22Rv1 (cell line): Measurements from ENCODE around the gene TACC2.

Experiments
- ZFX ChIP-seq: fragments of 450-650 bp; IDR thresholded peaks from 2 replicates; pipeline ENCODE4 v1.6.1; 2017; ENCODE audit warnings: antibody characterized with exemption, borderline replicate concordance
- TF ChIP-seq, protein P1 (sequence below): fragments of 450-650 bp; IDR thresholded peaks from 2 replicates; pipeline ENCODE4 v1.5.1; 2017; ENCODE audit warnings: mild to moderate bottlenecking

DNA sequence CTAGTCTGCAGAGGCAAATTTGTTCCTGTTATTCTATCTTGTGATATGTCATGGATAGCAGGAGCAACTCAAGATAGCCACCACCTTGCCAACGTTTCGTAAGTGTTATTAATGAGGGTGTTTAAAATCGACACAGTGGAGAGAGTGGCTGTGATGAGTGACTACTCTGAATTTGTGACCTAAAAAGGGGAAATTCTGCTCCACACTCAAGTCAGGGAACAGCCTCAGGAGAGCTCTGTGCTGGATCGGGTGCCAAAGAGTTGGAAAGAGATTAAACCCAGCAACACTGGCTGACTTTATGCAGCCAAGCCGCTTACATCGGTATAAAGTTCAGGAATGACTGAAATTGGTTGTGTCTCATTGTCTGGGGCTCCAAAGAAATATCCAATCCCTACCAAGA lies 9.5 kb downstream of the TACC2 start:
- TF ChIP-seq, protein P1, sequence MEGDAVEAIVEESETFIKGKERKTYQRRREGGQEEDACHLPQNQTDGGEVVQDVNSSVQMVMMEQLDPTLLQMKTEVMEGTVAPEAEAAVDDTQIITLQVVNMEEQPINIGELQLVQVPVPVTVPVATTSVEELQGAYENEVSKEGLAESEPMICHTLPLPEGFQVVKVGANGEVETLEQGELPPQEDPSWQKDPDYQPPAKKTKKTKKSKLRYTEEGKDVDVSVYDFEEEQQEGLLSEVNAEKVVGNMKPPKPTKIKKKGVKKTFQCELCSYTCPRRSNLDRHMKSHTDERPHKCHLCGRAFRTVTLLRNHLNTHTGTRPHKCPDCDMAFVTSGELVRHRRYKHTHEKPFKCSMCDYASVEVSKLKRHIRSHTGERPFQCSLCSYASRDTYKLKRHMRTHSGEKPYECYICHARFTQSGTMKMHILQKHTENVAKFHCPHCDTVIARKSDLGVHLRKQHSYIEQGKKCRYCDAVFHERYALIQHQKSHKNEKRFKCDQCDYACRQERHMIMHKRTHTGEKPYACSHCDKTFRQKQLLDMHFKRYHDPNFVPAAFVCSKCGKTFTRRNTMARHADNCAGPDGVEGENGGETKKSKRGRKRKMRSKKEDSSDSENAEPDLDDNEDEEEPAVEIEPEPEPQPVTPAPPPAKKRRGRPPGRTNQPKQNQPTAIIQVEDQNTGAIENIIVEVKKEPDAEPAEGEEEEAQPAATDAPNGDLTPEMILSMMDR = no peak
- TF ChIP-seq ZFX = no peak
